COLO668 (cell line): Measurements from ENCODE around the gene CES3.
"Not testable (repeated sequence)": the region's sequence is repeated elsewhere in the genome, so short reads cannot be mapped to it uniquely, and the experiment has no call there.

Experiments used
- DNase-seq: peaks from one replicate; lab custom pipeline; 2025; ENCODE audit not compliant: unreplicated experiment; lab: John Stamatoyannopoulos, UW

CES3 gene

GRCh38 chr16:66926171-66926947, 34.7 kb upstream of the CES3 start:
- DNase-seq, result no peak

- DNase-seq, result peak; percentile 70
These were observed 34.1 kb upstream of the CES3 start for GRCh38 chr16:66926961-66927436.

GRCh38 chr16:66927918-66928649, 33.0 kb upstream of the CES3 start:
- DNase-seq, result peak; percentile 9

- DNase-seq, result peak; percentile 28
These were observed 32.2 kb upstream of the CES3 start for GRCh38 chr16:66928702-66929388.

GRCh38 chr16:66930189-66930588, 30.9 kb upstream of the CES3 start:
- DNase-seq, result peak; percentile 74

GRCh38 chr16:66931665-66932064, 29.4 kb upstream of the CES3 start:
- DNase-seq, result no peak

- DNase-seq, result no peak
These were observed 29.0 kb upstream of the CES3 start for GRCh38 chr16:66932076-66932475.

- peak; percentile 63 for DNase-seq
These were observed 27.3 kb upstream of the CES3 start for GRCh38 chr16:66933776-66934137.

GRCh38 chr16:66934138-66934838, 26.8 kb upstream of the CES3 start, which contains the start of gene CIAO2B:
Gene CIAO2B, minus strand, starts transcription at chr16:66934402. Its CDS starts 38 bp downstream, at chr16:66934364.
- DNase-seq, result peak; percentile 92

GRCh38 chr16:66934839-66935313, 26.2 kb upstream of the CES3 start:
- not testable (repeated sequence) for DNase-seq

- DNase-seq, result peak; percentile 39
These were observed 25.6 kb upstream of the CES3 start, which contains the start of gene CES2 for GRCh38 chr16:66935314-66936011. Gene CES2, plus strand, starts transcription at chr16:66935516. Its CDS starts 120 bp downstream, at chr16:66935636.

- DNase-seq, result no peak
These were observed 24.6 kb upstream of the CES3 start for GRCh38 chr16:66936462-66936861.

- no peak for DNase-seq
These were observed 24.0 kb upstream of the CES3 start for GRCh38 chr16:66936889-66937554.

GRCh38 chr16:66937725-66938337, 23.2 kb upstream of the CES3 start:
- DNase-seq, result no peak

- DNase-seq, result no peak
These were observed 21.7 kb upstream of the CES3 start for GRCh38 chr16:66939366-66939765.

- no peak for DNase-seq
These were observed 20.8 kb upstream of the CES3 start for GRCh38 chr16:66940236-66940635.

GRCh38 chr16:66942981-66943380, 18.1 kb upstream of the CES3 start:
- no peak for DNase-seq

GRCh38 chr16:66943426-66944053, 17.5 kb upstream of the CES3 start:
- DNase-seq, result no peak

- no peak for DNase-seq
These were observed 17.0 kb upstream of the CES3 start for GRCh38 chr16:66944054-66944441.
